Left ventricle myocardium superior (tissue), 1 donor: Measurements from ENCODE around the gene CTTN. TPM values are rescaled to one million over a fixed set of nuclear protein-coding genes. Genes with fewer than 3 reads are reported as not detected.

Source experiments
- ATAC-seq: fragments of 200-7000 bp; cut with Tn5 transposase; one replicate; pipeline ENCODE4 v1.9.1; 2020; ENCODE audit warnings: mild to moderate bottlenecking, moderate library complexity
- DNase-seq: peaks from one replicate; pipeline ENCODE4 v3.0.0-alpha.2; 2020
- intact Hi-C: fragments of 100-400 bp; cut with micrococcal nuclease; formaldehyde crosslinking; loops from one replicate; pipeline ENCODE4 v1.11.0; 2022
- long read RNA-seq: library from polyadenylated mRNA; unstranded; transcript quantifications from one replicate; pipeline ENCODE4 v2.0.0, GENCODE V29; 2021
- total RNA-seq: library from RNA; stranded (reverse); fragmentation: NEBNext Ultra II Directional; extraction: Animal tissue kit (Norgen Biotek cat#: 25700); gene quantifications from one replicate; pipeline ENCODE4 v1.2.1, GENCODE V29; 2021
- donor health status: DM: no; HTN: yes; CAD: no; lungs with severe emphysema.

CTTN gene
- total RNA-seq = 169 TPM
- long read RNA-seq, transcript CTTN-202 (17 exons, 3,272 nt) = major isoform, 30 of 86 reads
- long read RNA-seq, transcript CTTN-206 (4 exons, 1,087 nt) = minor isoform, 6 of 86 reads
- long read RNA-seq, transcript CTTN-201 (18 exons, 3,272 nt) = minor isoform, 6 of 86 reads
- long read RNA-seq, partial matches to known transcripts = 30 of 86 reads
- long read RNA-seq, other reads (novel, unspliced or antisense) = 13 of 86 reads

- peak; percentile 87 for ATAC-seq
- DNase-seq = peak; percentile 93
- intact Hi-C loops = no loop called here
Observed at GRCh38 chr11:70397983-70398833, at the start of gene CTTN. Gene CTTN, plus strand, starts transcription at chr11:70398529. Its CDS starts 8,769 bp downstream, at chr11:70407298.

GRCh38 chr11:70348608-70349007 is 49.7 kb upstream of the CTTN start:
- no peak for ATAC-seq
- intact Hi-C loops = no loop called here
- DNase-seq = no peak

GRCh38 chr11:70351646-70352045 is 46.7 kb upstream of the CTTN start:
- DNase-seq (no peak), ATAC-seq (no peak)
- intact Hi-C loops = no loop called here

- ATAC-seq (peak; percentile 38), DNase-seq (no peak)
- intact Hi-C loops = no loop called here
Observed at GRCh38 chr11:70352100-70352499, 46.2 kb upstream of the CTTN start.

GRCh38 chr11:70352601-70353000 is 45.7 kb upstream of the CTTN start:
- DNase-seq (no peak), ATAC-seq (no peak)
- intact Hi-C loops = no loop called here

GRCh38 chr11:70353329-70353728 is 45.0 kb upstream of the CTTN start:
- no peak for DNase-seq
- intact Hi-C loops = no loop called here
- no peak for ATAC-seq

- ATAC-seq (peak; percentile 17), DNase-seq (no peak)
- intact Hi-C loops = no loop called here
Observed at GRCh38 chr11:70353900-70354568, 44.3 kb upstream of the CTTN start.

- DNase-seq (no peak), ATAC-seq (peak; percentile 79)
- intact Hi-C loops = no loop called here
Observed at GRCh38 chr11:70354629-70355028, 43.7 kb upstream of the CTTN start.

GRCh38 chr11:70358753-70359152 is 39.6 kb upstream of the CTTN start:
- DNase-seq = no peak
- ATAC-seq = no peak
- intact Hi-C loops = no loop called here

- DNase-seq (no peak), ATAC-seq (no peak)
- intact Hi-C loops = no loop called here
Observed at GRCh38 chr11:70359451-70360205, 38.7 kb upstream of the CTTN start.

- ATAC-seq (no peak), DNase-seq (no peak)
- intact Hi-C loops = no loop called here
Observed at GRCh38 chr11:70360211-70360610, 38.1 kb upstream of the CTTN start.

GRCh38 chr11:70364178-70364577 is 34.2 kb upstream of the CTTN start:
- peak; percentile 52 for ATAC-seq
- intact Hi-C loops = no loop called here
- no peak for DNase-seq

GRCh38 chr11:70364745-70365543 is 33.4 kb upstream of the CTTN start:
- intact Hi-C loops = no loop called here
- DNase-seq (no peak), ATAC-seq (no peak)

- ATAC-seq = no peak
- intact Hi-C loops = no loop called here
Observed at GRCh38 chr11:70365544-70365927, 32.8 kb upstream of the CTTN start.

GRCh38 chr11:70367071-70367470 is 31.3 kb upstream of the CTTN start:
- intact Hi-C loops = no loop called here
- ATAC-seq (no peak), DNase-seq (no peak)

More at GRCh38 chr11:70365544-70365927, 32.8 kb upstream of the CTTN start:
- no peak for DNase-seq

- ATAC-seq (no peak), DNase-seq (no peak)
- intact Hi-C loops = no loop called here
Observed at GRCh38 chr11:70368961-70369360, 29.4 kb upstream of the CTTN start.

- DNase-seq = no peak
- peak; percentile 38 for ATAC-seq
- intact Hi-C loops = no loop called here
Observed at GRCh38 chr11:70371241-70371640, 27.1 kb upstream of the CTTN start.

- no peak for ATAC-seq
- no peak for DNase-seq
- intact Hi-C loops = no loop called here
Observed at GRCh38 chr11:70372076-70372475, 26.3 kb upstream of the CTTN start.

- ATAC-seq = no peak
- DNase-seq = no peak
- intact Hi-C loops = no loop called here
Observed at GRCh38 chr11:70376621-70377020, 21.7 kb upstream of the CTTN start.
